Activated CD4-positive, alpha-beta memory T cell treated with anti-CD3 and anti-CD28 coated beads for 36 hours (primary cell): Measurements from ENCODE around the gene CDK14. TPM values are rescaled to one million over a fixed set of nuclear protein-coding genes. Genes with fewer than 3 reads are reported as not detected.

Experiments
- CTCF ChIA-PET: fragments of 350-600 bp; sonication (Branson Sonifier 250); formaldehyde crosslinking; loops from one replicate; lab custom pipeline; 2021; ENCODE audit warnings: antibody characterized with exemption, inconsistent platforms; lab: Charles Lee
- POLR2A ChIA-PET: fragments of 350-600 bp; sonication (Branson Sonifier 250); formaldehyde crosslinking; loops from one replicate; lab custom pipeline; 2021; ENCODE audit warnings: antibody characterized with exemption; lab: Charles Lee
- DNase-seq: peaks from one replicate; pipeline ENCODE4 v3.0.0-alpha.2; 2020
- H3K27ac Mint-ChIP-seq: one replicate; pipeline ENCODE4 v1.8.0; 2021; ENCODE audit warnings: mixed read lengths
- H3K27me3 Mint-ChIP-seq: one replicate; pipeline ENCODE4 v1.8.0; 2021; ENCODE audit warnings: mixed read lengths
- H3K36me3 Mint-ChIP-seq: one replicate; pipeline ENCODE4 v1.8.0; 2021; ENCODE audit warnings: mixed read lengths
- H3K4me1 Mint-ChIP-seq: one replicate; pipeline ENCODE4 v1.8.0; 2021; ENCODE audit warnings: low read depth, mixed read lengths
- H3K4me3 Mint-ChIP-seq: one replicate; pipeline ENCODE4 v1.8.0; 2021; ENCODE audit warnings: mild to moderate bottlenecking, mixed read lengths
- H3K9me3 Mint-ChIP-seq: one replicate; pipeline ENCODE4 v1.8.0; 2021; ENCODE audit warnings: mixed read lengths
- intact Hi-C: fragments of 100-400 bp; cut with micrococcal nuclease; formaldehyde crosslinking; loops from one replicate; pipeline ENCODE4 v1.15.1; 2023
- total RNA-seq, 2 experiments: library from RNA; stranded (reverse); gene quantifications; one replicate each; pipeline ENCODE4 v1.2.3, GENCODE V29; 2021

The CDK14 gene
- total RNA-seq, 2 experiments from 2014 or later, result not detected

DNA sequence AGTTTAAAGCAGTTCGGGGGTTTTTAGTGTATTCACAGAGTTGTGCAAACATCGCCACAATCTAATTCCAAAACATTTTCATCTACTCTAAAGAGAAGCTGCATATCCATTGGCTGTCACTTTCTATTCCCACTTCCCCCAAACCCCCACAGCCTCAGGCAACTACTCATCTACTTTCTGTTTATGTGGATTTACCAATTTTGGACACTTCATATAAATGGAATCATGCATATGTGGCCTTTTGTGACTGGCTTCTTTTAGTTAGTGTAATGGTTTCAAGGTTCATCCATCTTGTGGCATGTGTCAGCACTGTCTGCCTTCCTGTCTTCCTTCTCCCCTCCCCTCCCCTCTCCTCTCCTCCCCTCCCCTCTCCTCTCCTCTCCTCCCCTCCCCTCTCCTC, 589.6 kb downstream of the CDK14 start:
- no peak overlapping the region for H3K4me3 Mint-ChIP-seq
- H3K9me3 Mint-ChIP-seq, result no peaks in the 10 kb centered on the region
- no peak overlapping the region for H3K27ac Mint-ChIP-seq
- CTCF ChIA-PET, result no interaction called here
- no peaks in the 10 kb centered on the region for H3K27me3 Mint-ChIP-seq
- no peaks in the 10 kb centered on the region for H3K36me3 Mint-ChIP-seq
- no peaks in the 10 kb centered on the region for H3K4me1 Mint-ChIP-seq
- no peak for DNase-seq
- POLR2A ChIA-PET, result no interaction called here
- intact Hi-C loops, result no loop called here

DNA sequence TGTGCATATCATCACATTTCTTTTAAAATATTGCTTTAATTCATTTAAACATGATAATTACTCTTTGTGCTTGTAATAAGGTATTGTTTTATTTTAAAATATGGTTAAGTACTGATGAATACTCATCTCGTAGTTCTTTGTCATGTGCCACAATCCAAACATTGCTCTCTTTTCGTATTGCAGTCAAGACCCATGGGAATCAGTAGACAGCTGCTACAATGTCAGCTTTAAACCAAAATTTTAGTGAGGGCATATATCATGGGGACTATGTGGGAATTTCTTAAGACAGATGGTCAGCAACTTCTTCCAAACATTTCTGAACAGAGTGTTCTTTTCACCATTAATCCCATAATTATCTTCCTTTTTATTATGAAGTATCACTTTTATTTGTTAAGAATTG, 590.9 kb downstream of the CDK14 start:
- CTCF ChIA-PET, result no interaction called here
- no peak for DNase-seq
- POLR2A ChIA-PET, result no interaction called here
- H3K27me3 Mint-ChIP-seq, result no peaks in the 10 kb centered on the region
- H3K4me1 Mint-ChIP-seq, result no peaks in the 10 kb centered on the region
- no peak overlapping the region for H3K4me3 Mint-ChIP-seq
- H3K36me3 Mint-ChIP-seq, result no peaks in the 10 kb centered on the region
- intact Hi-C loops, result no loop called here
- H3K9me3 Mint-ChIP-seq, result no peaks in the 10 kb centered on the region
- H3K27ac Mint-ChIP-seq, result no peak overlapping the region

DNA sequence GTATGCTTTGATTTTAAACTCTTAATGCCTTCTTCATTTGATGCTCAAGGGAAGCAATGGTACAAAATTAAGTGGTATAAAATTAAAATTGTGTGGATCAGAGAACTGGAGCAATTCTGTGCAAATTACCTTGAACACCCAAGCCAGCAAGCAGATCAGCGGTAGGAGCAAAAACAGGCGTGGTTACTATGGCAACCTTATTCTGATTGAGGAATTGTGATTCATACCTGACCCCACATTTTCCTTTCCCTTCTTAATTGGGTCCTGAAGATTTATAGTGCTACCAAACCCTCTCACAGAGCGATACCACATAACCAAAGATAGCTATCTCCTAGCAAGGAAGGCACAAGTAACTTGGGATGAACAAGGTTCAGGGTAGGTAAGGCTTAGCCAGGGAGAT, 595.6 kb downstream of the CDK14 start:
- ChIA-PET POLR2A (no interaction called here), CTCF (no interaction called here)
- DNase-seq, result no peak
- no peak overlapping the region for H3K27ac Mint-ChIP-seq
- H3K4me1 Mint-ChIP-seq, result no peaks in the 10 kb centered on the region
- no peak overlapping the region for H3K4me3 Mint-ChIP-seq
- no peaks in the 10 kb centered on the region for H3K9me3 Mint-ChIP-seq
- no peaks in the 10 kb centered on the region for H3K36me3 Mint-ChIP-seq
- intact Hi-C loops, result no loop called here
- H3K27me3 Mint-ChIP-seq, result no peaks in the 10 kb centered on the region

DNA sequence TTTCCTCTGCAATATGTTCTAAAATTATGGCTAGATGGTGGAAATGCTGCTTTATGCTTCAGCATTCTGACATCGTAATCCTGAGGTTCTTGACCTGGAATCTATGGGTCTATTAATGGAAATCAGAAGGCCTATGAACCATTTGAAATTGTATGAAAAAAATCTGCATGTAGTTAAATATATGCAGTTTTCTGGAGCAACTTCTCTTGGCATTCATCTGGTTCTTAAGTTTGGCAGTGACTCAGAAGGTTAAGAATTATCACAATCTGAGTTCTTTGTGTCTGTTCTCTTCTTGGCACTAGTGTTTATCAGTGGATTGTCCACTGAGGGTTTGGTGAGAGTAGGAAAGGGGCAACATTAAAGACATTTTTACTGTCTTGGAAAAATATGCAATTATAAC, 597.0 kb downstream of the CDK14 start:
- Mint-ChIP-seq H3K4me3 (no peak overlapping the region), H3K27me3 (no peaks in the 10 kb centered on the region), H3K27ac (no peak overlapping the region), H3K4me1 (no peaks in the 10 kb centered on the region), H3K36me3 (no peaks in the 10 kb centered on the region), H3K9me3 (no peaks in the 10 kb centered on the region)
- intact Hi-C loops, result no loop called here
- ChIA-PET CTCF (no interaction called here), POLR2A (no interaction called here)
- no peak for DNase-seq

DNA sequence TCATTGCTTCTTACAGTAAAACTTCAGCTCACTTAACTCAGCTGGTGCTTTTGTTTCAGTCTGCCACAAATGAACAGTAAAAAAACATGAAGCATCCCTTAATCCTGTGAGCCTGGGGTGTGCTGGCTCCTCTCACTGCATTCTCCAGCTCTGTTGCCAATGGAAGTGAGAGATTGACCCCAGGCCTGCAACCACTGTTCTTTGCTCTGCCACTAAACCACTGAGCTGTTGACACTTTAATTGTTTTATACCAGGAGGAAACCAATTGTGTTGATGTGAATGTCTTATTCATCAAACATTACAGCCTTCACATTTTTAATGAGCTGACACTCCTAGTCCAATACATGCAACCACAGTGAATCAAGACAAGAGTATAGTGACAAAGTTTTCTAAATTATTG, 598.7 kb downstream of the CDK14 start:
- ChIA-PET POLR2A (no interaction called here), CTCF (no interaction called here)
- no peak overlapping the region for H3K4me3 Mint-ChIP-seq
- DNase-seq, result no peak
- H3K27ac Mint-ChIP-seq, result no peak overlapping the region
- no peaks in the 10 kb centered on the region for H3K36me3 Mint-ChIP-seq
- no peaks in the 10 kb centered on the region for H3K4me1 Mint-ChIP-seq
- H3K27me3 Mint-ChIP-seq, result no peaks in the 10 kb centered on the region
- no peaks in the 10 kb centered on the region for H3K9me3 Mint-ChIP-seq
- intact Hi-C loops, result no loop called here

DNA sequence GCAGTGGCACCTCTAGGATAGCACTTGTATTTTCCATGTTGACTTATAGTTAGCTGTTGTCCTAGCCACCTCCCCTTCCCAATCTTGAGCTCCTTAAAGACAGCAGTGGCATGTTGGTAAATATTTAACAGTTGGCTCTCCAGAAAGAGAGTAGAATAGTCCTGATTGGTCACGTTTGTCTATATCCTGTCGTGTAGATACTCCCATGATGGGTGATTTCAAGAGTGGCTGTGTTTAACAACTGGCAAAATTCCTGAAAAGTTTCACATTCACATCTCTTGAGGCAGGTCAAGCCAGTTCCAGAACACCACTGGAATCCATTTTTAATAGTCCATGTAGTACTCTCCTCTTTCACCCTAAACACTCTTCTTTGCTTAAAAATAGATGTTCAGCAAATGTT, 599.9 kb downstream of the CDK14 start:
- H3K4me1 Mint-ChIP-seq, result no peaks in the 10 kb centered on the region
- ChIA-PET CTCF (no interaction called here), POLR2A (no interaction called here)
- intact Hi-C loops, result no loop called here
- no peaks in the 10 kb centered on the region for H3K27me3 Mint-ChIP-seq
- DNase-seq, result no peak
- H3K36me3 Mint-ChIP-seq, result no peaks in the 10 kb centered on the region
- H3K9me3 Mint-ChIP-seq, result no peaks in the 10 kb centered on the region
- no peak overlapping the region for H3K4me3 Mint-ChIP-seq
- no peak overlapping the region for H3K27ac Mint-ChIP-seq

DNA sequence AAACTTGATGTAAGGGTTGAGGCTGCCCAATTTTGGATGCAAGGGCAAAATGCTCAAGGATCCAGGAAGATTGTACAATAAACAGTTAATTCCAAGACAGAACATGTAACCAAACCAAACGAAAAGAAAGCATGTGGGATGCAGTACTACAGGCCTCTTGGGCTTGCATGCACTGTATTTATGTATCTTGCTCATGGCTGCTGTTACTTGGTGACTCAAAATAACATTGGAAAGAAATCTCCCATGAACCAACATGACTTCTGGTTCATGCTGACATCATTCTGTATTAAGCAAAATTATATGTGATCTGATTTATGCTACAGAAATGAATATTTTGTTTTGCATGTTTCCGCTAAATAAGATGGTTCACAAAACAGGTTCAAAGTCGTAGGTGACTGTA, 602.2 kb downstream of the CDK14 start:
- ChIA-PET POLR2A (no interaction called here), CTCF (no interaction called here)
- Mint-ChIP-seq H3K27me3 (no peaks in the 10 kb centered on the region), H3K4me3 (no peak overlapping the region), H3K9me3 (no peaks in the 10 kb centered on the region), H3K27ac (no peak overlapping the region), H3K36me3 (no peaks in the 10 kb centered on the region), H3K4me1 (no peaks in the 10 kb centered on the region)
- DNase-seq, result no peak
- intact Hi-C loops, result no loop called here

DNA sequence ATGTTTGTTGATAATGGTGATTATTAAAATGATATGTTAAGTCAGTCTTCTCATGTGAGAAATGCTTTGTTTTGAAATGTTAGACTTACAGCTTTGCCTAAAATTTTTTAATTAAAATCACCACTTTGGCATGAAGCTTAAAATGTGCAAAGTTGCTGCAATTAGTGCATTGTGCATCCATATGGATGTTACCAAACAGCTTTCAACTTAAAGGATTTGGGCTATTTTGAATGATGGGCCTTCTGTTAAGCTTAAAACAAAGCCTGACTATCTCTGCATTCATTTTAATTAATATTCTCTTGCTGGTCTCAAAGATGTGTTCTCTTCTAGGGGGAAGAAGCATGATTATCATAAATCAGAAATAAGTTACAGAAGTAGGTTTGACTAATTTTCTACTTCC, 603.5 kb downstream of the CDK14 start:
- ChIA-PET POLR2A (no interaction called here), CTCF (no interaction called here)
- no peak for DNase-seq
- H3K27ac Mint-ChIP-seq, result no peak overlapping the region
- intact Hi-C loops, result no loop called here
- H3K4me3 Mint-ChIP-seq, result no peak overlapping the region
- no peaks in the 10 kb centered on the region for H3K4me1 Mint-ChIP-seq
- no peaks in the 10 kb centered on the region for H3K27me3 Mint-ChIP-seq
- H3K9me3 Mint-ChIP-seq, result no peaks in the 10 kb centered on the region
- no peaks in the 10 kb centered on the region for H3K36me3 Mint-ChIP-seq

DNA sequence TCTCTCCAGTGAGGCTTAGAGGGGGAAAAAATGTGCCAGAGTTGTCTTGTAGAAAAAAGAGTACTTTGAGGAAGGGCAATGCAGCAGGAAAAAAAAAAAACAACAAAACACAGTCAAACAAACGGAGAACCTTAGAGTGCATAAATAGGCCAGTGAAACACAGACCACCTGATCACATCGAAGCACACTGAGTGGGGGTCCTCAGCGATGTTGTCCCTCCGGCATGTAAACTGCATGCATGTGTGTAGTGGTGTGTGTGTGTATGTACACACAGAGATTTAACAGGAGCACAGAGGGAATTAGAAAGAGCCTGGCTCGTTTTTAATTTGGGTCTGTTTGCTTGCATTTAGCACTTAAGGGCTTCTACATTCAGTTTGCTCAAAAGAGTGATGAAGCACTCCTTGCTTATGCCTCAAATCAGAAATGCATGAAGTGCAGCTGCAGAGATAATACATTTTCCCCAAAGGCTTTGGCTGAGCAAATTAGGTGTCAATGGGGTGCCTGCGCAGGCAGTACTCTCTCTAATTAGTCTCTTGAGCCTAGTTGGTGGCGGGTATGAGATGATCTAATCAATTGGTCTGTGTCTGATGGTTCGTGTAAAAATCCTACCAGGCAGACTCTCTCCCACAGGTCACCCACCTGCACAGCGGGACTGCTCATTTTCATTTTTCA, 605.5 kb downstream of the CDK14 start:
- Mint-ChIP-seq H3K36me3 (no peaks in the 10 kb centered on the region), H3K27me3 (no peaks in the 10 kb centered on the region), H3K4me1 (no peaks in the 10 kb centered on the region), H3K4me3 (no peak overlapping the region), H3K9me3 (peaks cover 2% of the 10 kb centered on the region), H3K27ac (no peak overlapping the region)
- POLR2A ChIA-PET, result no interaction called here
- CTCF ChIA-PET, result no interaction called here
- intact Hi-C loops, result no loop called here
- DNase-seq, result no peak

DNA sequence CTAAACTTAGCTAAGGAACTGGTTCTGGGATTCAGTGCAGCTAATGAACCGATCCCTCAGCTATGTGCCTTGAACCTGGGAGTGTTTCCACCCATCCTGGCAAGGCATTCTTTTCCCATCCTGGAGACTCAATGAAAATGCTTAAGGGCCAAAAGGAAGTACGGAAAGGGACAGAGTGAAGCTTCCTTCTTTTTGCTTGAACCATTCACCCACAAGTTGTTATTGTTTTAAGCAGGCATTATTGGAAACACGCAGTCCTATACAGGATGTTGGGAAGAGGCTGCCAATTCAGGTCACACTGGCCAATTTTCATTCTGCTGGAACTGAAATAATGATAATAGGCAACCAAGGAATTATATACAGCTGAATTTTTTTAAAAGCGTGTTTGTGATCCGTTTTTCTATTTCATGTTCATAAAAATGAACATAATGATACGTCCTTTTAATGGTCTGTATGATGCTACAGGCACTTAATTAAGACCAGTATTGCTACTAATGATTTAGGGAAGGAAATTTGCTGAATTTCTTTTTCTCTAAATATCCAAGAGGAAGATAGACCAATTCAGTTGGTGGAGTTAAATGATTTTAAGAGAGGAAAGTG, 610.3 kb downstream of the CDK14 start:
- no peak overlapping the region for H3K4me3 Mint-ChIP-seq
- no peak overlapping the region for H3K27ac Mint-ChIP-seq
- no peak for DNase-seq
- H3K9me3 Mint-ChIP-seq, result peaks cover 2% of the 10 kb centered on the region
- no peaks in the 10 kb centered on the region for H3K36me3 Mint-ChIP-seq
- ChIA-PET CTCF (no interaction called here), POLR2A (no interaction called here)
- H3K4me1 Mint-ChIP-seq, result no peaks in the 10 kb centered on the region
- intact Hi-C loops, result no loop called here
- H3K27me3 Mint-ChIP-seq, result no peaks in the 10 kb centered on the region

DNA sequence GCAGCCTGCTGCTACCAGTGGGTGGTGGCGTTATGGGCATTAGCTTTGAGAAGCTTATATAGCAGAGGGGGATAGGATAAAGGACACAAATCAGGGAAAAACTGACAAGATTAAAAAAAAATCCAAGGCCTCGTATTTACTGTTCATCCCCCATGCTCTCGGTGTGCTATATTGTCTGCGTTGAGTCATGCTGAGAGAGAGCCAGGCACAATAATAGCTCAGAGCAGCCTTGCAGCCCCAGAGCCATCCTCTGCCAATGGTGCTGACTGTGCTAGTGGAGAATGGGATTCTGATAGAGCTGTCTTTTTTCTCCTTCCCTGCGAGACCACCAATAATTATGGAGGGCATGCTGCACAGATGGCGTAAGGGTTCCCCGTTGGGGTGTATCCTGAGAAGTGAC, 616.5 kb downstream of the CDK14 start:
- Mint-ChIP-seq H3K4me1 (no peaks in the 10 kb centered on the region), H3K36me3 (no peaks in the 10 kb centered on the region), H3K27me3 (no peaks in the 10 kb centered on the region), H3K27ac (no peak overlapping the region), H3K9me3 (no peaks in the 10 kb centered on the region), H3K4me3 (no peak overlapping the region)
- no peak for DNase-seq
- CTCF ChIA-PET, result no interaction called here
- POLR2A ChIA-PET, result no interaction called here
- intact Hi-C loops, result no loop called here

DNA sequence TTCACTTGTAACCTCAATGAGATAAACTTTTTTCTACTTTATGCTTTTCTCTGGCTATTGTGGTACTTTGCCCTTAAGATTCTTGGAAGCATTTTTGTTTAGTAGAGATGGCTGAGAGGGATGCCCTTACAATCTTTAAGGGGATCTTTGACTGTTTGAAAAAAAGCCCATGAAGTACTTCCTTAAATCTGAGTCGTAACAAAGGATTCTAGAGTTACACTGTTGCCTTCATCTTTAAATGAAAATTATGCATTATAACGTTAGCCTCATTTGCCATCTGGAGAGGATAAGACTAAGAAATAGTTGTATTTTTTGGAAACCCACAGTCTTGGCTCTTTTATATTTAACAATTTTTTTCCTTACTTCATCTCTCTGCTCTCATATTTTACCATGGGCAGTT, 630.3 kb downstream of the CDK14 start:
- no peak overlapping the region for H3K4me3 Mint-ChIP-seq
- POLR2A ChIA-PET, result no interaction called here

DNA sequence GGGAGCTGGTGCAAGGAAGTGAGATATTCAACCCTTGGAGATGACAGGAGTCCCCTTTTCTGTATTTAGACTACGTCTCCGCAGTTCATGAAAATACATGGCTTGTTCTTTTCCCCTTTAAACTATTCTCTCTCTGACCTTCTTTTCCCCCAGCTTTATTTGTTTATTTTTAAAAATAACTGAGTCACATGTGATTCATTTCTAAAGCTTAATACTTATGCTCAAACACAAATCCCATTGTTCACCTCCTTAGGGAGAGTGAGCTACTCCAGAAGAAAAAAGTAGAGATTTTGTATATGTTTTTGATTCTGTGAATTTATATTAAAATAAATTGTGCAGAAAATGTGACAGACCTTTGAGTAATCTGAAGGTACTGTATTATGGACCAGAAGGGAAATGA, 632.2 kb downstream of the CDK14 start:
- Mint-ChIP-seq H3K36me3 (no peaks in the 10 kb centered on the region), H3K4me1 (no peaks in the 10 kb centered on the region), H3K27me3 (no peaks in the 10 kb centered on the region), H3K27ac (no peak overlapping the region), H3K9me3 (no peaks in the 10 kb centered on the region), H3K4me3 (no peak overlapping the region)
- DNase-seq, result no peak
- CTCF ChIA-PET, result no interaction called here
- intact Hi-C loops, result no loop called here
- POLR2A ChIA-PET, result no interaction called here

More for the DNA sequence above, 630.3 kb downstream of the CDK14 start:
- Mint-ChIP-seq H3K9me3 (no peaks in the 10 kb centered on the region), H3K4me1 (no peaks in the 10 kb centered on the region), H3K27me3 (no peaks in the 10 kb centered on the region), H3K36me3 (no peaks in the 10 kb centered on the region), H3K27ac (no peak overlapping the region)
- intact Hi-C loops, result no loop called here
- CTCF ChIA-PET, result no interaction called here
- DNase-seq, result no peak
